HepG2 (cell line): ENCODE data around the gene PAK1. TPM values are rescaled to one million over a fixed set of nuclear protein-coding genes. Genes with fewer than 3 reads are reported as not detected.

Source experiments
- ARID2 ChIP-seq: sonication (generic); formaldehyde crosslinking; IDR thresholded peaks from 2 replicates; pipeline ENCODE4 v1.8.1; 2022; ENCODE audit warnings: mild to moderate bottlenecking, missing genetic modification reagents, borderline replicate concordance
- ATM ChIP-seq: fragments of 450-650 bp; IDR thresholded peaks from 2 replicates; pipeline ENCODE4 v1.7.1; 2017; ENCODE audit warnings: mild to moderate bottlenecking, borderline replicate concordance
- BCL3 ChIP-seq: sonication (generic); formaldehyde crosslinking; IDR thresholded peaks from 2 replicates; pipeline ENCODE4 v1.5.1; 2020; ENCODE audit warnings: mild to moderate bottlenecking, missing genetic modification reagents, moderate library complexity
- CEBPG ChIP-seq: IDR thresholded peaks from 2 replicates; pipeline ENCODE4 v1.6.1; 2016
- GATAD2A ChIP-seq: IDR thresholded peaks from 2 replicates; pipeline ENCODE4 v1.6.1; 2016
- HDAC2 ChIP-seq: sonication (generic); formaldehyde crosslinking; IDR thresholded peaks from 2 replicates; pipeline ENCODE4 v1.4.0; 2020; ENCODE audit warnings: missing genetic modification reagents
- HOMEZ ChIP-seq: IDR thresholded peaks from 2 replicates; pipeline ENCODE4 v1.6.1; 2016; ENCODE audit warnings: low read depth
- JUN ChIP-seq: sonication (generic); formaldehyde crosslinking; IDR thresholded peaks from 2 replicates; pipeline ENCODE4 v1.4.0; 2020; ENCODE audit warnings: mild to moderate bottlenecking, missing genetic modification reagents
- MEIS2 ChIP-seq: sonication (generic); formaldehyde crosslinking; IDR thresholded peaks from 2 replicates; pipeline ENCODE4 v1.9.0; 2021; ENCODE audit warnings: mild to moderate bottlenecking, missing genetic modification reagents
- NFATC3 ChIP-seq: sonication (generic); formaldehyde crosslinking; IDR thresholded peaks from 2 replicates; pipeline ENCODE4 v1.5.1; 2020; ENCODE audit warnings: mild to moderate bottlenecking, missing genetic modification reagents
- REL ChIP-seq: sonication (generic); formaldehyde crosslinking; conservative IDR thresholded peaks from 2 replicates; pipeline ENCODE4 v1.8.0; 2022; ENCODE audit warnings: mild to moderate bottlenecking, missing genetic modification reagents, moderate library complexity
- RERE ChIP-seq: IDR thresholded peaks from 2 replicates; pipeline ENCODE4 v1.6.1; 2016; ENCODE audit warnings: low read depth, missing genetic modification reagents, missing compliant biosample characterization
- ZMYM4 ChIP-seq: sonication (generic); formaldehyde crosslinking; IDR thresholded peaks from 2 replicates; pipeline ENCODE4 v1.8.1; 2023; ENCODE audit warnings: mild to moderate bottlenecking, missing genetic modification reagents
- ZNF256 ChIP-seq: sonication (generic); formaldehyde crosslinking; conservative IDR thresholded peaks from 2 replicates; pipeline ENCODE4 v1.4.0; 2020; ENCODE audit warnings: missing genetic modification reagents
- ZNF337 ChIP-seq: sonication (generic); formaldehyde crosslinking; IDR thresholded peaks from 2 replicates; pipeline ENCODE4 v1.5.1; 2020; ENCODE audit warnings: missing genetic modification reagents, low read depth, mild to moderate bottlenecking, borderline replicate concordance
- ZNF33A ChIP-seq: sonication (generic); formaldehyde crosslinking; IDR thresholded peaks from 2 replicates; pipeline ENCODE4 v1.5.1; 2020; ENCODE audit warnings: missing genetic modification reagents, mild to moderate bottlenecking, moderate library complexity, borderline replicate concordance
- ZNF33B ChIP-seq: sonication (generic); formaldehyde crosslinking; IDR thresholded peaks from 2 replicates; pipeline ENCODE4 v1.5.1; 2020; ENCODE audit warnings: mild to moderate bottlenecking, missing genetic modification reagents
- ZNF501 ChIP-seq: sonication (generic); formaldehyde crosslinking; IDR thresholded peaks from 2 replicates; pipeline ENCODE4 v1.5.1; 2020; ENCODE audit warnings: mild to moderate bottlenecking, moderate library complexity, missing genetic modification reagents
- ZNF792 ChIP-seq: IDR thresholded peaks from 2 replicates; pipeline ENCODE4 v1.6.1; 2016
- ZNF800 ChIP-seq: sonication (generic); formaldehyde crosslinking; IDR thresholded peaks from 2 replicates; pipeline ENCODE4 v1.4.0; 2020; ENCODE audit warnings: missing genetic modification reagents
- polyA plus RNA-seq, 8 experiments: library from polyadenylated mRNA; depleted of rRNA in 3 of 8; stranded (reverse) in 7 of 8; unstranded in 1 of 8; fragments of >200 nt; fragmentation: Illumina TruSeq in 4 of 8; extraction: Trizol in 4 of 8; gene quantifications; 2 replicates each; pipeline versions ENCODE4 v1.2.1 to v1.2.3, GENCODE V29; 2011 to 2016; ENCODE audit warnings: low read depth in 4 of 8, missing spikeins in 1 of 8, mixed read lengths in 1 of 8; ENCODE audit not compliant: insufficient read depth in 1 of 8
- total RNA-seq, 5 experiments: library from RNA; depleted of rRNA; stranded (reverse); fragments of >200 nt; fragmentation: Illumina TruSeq; extraction: Trizol; gene quantifications; 2 replicates each; pipeline ENCODE4 v1.2.3, GENCODE V29; 2016; ENCODE audit warnings: low read depth in 1 of 5
- TF ChIP-seq, protein P1 (sequence below): fragments of 450-650 bp; IDR thresholded peaks from 2 replicates; pipeline ENCODE4 v1.6.1; 2016

The PAK1 gene
- total and polyA plus RNA-seq, 2 of the 13 experiments (the other 11 are each of a cell fraction or from before 2014, with no cell fraction given): 1.5 to 4.3 TPM

DNA sequence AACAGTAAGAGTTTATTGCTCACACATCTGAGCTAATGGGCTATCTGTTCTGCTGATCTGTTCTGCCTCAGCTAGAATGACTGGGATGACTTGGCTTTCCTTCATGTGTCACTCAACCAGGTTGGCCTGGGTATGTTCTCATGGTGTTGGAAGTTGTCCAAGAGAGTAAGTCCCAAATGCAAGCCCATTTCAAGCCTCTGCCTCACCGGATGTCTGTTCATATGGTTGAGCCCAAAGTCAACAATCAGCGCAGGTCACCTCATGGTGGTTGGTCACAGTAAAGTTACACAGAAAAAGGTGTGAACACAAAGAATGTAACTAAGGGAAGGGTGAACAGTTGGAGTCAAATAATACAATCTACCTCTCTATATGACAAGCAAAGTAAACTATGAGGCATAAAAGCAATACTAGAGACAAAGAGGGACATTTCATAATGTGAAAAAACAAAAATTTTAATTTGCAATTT is 174.3 kb downstream of the PAK1 start (continued):
- peak; percentile 48 for TF ChIP-seq HOMEZ (CRISPR knock-in tag)
- TF ChIP-seq NFATC3: no peak
- TF ChIP-seq ZMYM4: no peak
- no peak for TF ChIP-seq CEBPG
- no peak for TF ChIP-seq RERE
- TF ChIP-seq ZNF33A (CRISPR knock-in tag): no peak
- TF ChIP-seq MEIS2: no peak
- TF ChIP-seq ZNF256 (CRISPR knock-in tag): no peak
- no peak for TF ChIP-seq BCL3 (CRISPR knock-in tag)
- no peak for TF ChIP-seq REL (CRISPR knock-in tag)
- no peak for TF ChIP-seq ZNF337
- TF ChIP-seq ZNF792 (CRISPR knock-in tag): no peak
- no peak for TF ChIP-seq ZNF33B (CRISPR knock-in tag)
- no peak for TF ChIP-seq ZNF800 (CRISPR knock-in tag)
- TF ChIP-seq ZNF501: no peak
- no peak for TF ChIP-seq HDAC2 (CRISPR knock-in tag)
- TF ChIP-seq, protein P1, sequence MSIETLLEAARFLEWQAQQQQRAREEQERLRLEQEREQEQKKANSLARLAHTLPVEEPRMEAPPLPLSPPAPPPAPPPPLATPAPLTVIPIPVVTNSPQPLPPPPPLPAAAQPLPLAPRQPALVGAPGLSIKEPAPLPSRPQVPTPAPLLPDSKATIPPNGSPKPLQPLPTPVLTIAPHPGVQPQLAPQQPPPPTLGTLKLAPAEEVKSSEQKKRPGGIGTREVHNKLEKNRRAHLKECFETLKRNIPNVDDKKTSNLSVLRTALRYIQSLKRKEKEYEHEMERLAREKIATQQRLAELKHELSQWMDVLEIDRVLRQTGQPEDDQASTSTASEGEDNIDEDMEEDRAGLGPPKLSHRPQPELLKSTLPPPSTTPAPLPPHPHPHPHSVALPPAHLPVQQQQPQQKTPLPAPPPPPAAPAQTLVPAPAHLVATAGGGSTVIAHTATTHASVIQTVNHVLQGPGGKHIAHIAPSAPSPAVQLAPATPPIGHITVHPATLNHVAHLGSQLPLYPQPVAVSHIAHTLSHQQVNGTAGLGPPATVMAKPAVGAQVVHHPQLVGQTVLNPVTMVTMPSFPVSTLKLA: no peak
- no peak for TF ChIP-seq ATM
- TF ChIP-seq JUN (CRISPR knock-in tag): no peak
- no peak for TF ChIP-seq ARID2
- TF ChIP-seq GATAD2A: no peak
